ENCODE data around the gene CRTAC1. TPM values are rescaled to one million over a fixed set of nuclear protein-coding genes. Genes with fewer than 3 reads are reported as not detected.

Gene CRTAC1
- total RNA-seq, 1 experiment from 2014 or later = 0.20 TPM

GRCh38 chr10:97869091-97870042, 161.1 kb downstream of the CRTAC1 start:
- ChIA-PET CTCF (interaction anchor here (0.6 to 4.4 kb wide), 12 partner anchors 8 to 401 kb away, joined by 3 to 51 read pairs (median 3); partner anchors contain the start of genes GOLGA7B and ZFYVE27), RAD21 (ENCODE audit: low non-redundant PET in 1 of 2, low total read pairs in 2 of 2, uncharacterized antibody in 2 of 2, unreplicated experiment in 2 of 2) (interaction anchor here (0.6 to 1.6 kb wide), 5 partner anchors 48 to 172 kb away, joined by 3 to 5 read pairs (median 4); no protein-coding TSS in a partner anchor), POLR2A (interaction anchor here (0.8 to 1.8 kb wide), 4 partner anchors 19 to 132 kb away, joined by 3 to 6 read pairs (median 4); partner anchors contain the start of genes GOLGA7B and ZFYVE27)
- Histone ChIP-seq H3K4me3 (replicated peaks in 1 of 2; ENCODE audit: low read depth in 1 of 2, low read length in 2 of 2) (peak overlapping the region in 1 of 2 experiments; percentile 31; a peak in 2 of 4 replicates), H2AFZ (ENCODE audit: low read depth, low read length, poor library complexity, severe bottlenecking) (peak overlapping the region; percentile 82), H3K27me3 (ENCODE audit: insufficient read depth, low read length) (no peaks in the 10 kb centered on the region; the same call in 1 of the 2 replicates), H3K9me2 (ENCODE audit: insufficient read depth) (no peaks in the 10 kb centered on the region), H3K9ac (ENCODE audit: low read length) (peak overlapping the region; percentile 42), H3K4me1 (ENCODE audit: control insufficient read depth in 1 of 2, insufficient read depth in 2 of 2, low read length in 2 of 2) (peaks cover 9 to 16% of the 10 kb centered on the region in 2 experiments; a peak in 3 of 4 replicates), H3K4me2 (ENCODE audit: low read length) (peak overlapping the region; percentile 76), H4K20me1 (ENCODE audit: insufficient read depth) (no peaks in the 10 kb centered on the region), H3K79me2 (ENCODE audit: insufficient read depth, low read length) (no peaks in the 10 kb centered on the region), H3K27ac (ENCODE audit: low read depth, low read length) (peak overlapping the region; percentile 34), H3K36me3 (ENCODE audit: control insufficient read depth in 1 of 2, insufficient read depth in 2 of 2, low read length in 2 of 2) (no peaks in the 10 kb centered on the region), H3K9me3 (ENCODE audit: control insufficient read depth in 1 of 2, insufficient read depth in 1 of 2, low read depth in 1 of 2, low read length in 2 of 2) (no peaks in the 10 kb centered on the region)
- BruUV-seq (replicated peaks) = no TSS peak
- DNase-seq (ENCODE audit: low read depth, low spot score) = peak; percentile 84
- peak; percentile 83 to 97 (median 89) for TF ChIP-seq CTCF (IDR thresholded peaks at IDR 0.05 in 2 of 3, conservative IDR thresholded peaks at IDR 0.05 in 1 of 3; ENCODE audit: borderline replicate concordance in 1 of 3, insufficient read depth in 1 of 3, low read depth in 2 of 3, low read length in 2 of 3)
- peak; percentile 61 for TF ChIP-seq POLR2AphosphoS5 (IDR thresholded peaks at IDR 0.05; ENCODE audit: low read depth, low read length)
- TF ChIP-seq CBX3 (IDR thresholded peaks at IDR 0.05; ENCODE audit: low read depth) = peak; percentile 77
- TF ChIP-seq TCF7L2 (IDR thresholded peaks at IDR 0.05; ENCODE audit: borderline replicate concordance, extremely low read depth, insufficient read depth, insufficient read length) = peak; percentile 74
- peak; percentile 100 for TF ChIP-seq RAD21 (IDR thresholded peaks at IDR 0.05; ENCODE audit: low read depth)
- TF ChIP-seq YY1 (IDR thresholded peaks at IDR 0.05; ENCODE audit: extremely low read depth, insufficient replicate concordance, low read depth, low read length) = peak; percentile 57
- TF ChIP-seq MAX (IDR thresholded peaks at IDR 0.05) = peak; percentile 94
- TF ChIP-seq FOSL1 (IDR thresholded peaks at IDR 0.05; ENCODE audit: low read depth) = no peak
- no peak for TF ChIP-seq POLR2A (IDR thresholded peaks at IDR 0.05; ENCODE audit: borderline replicate concordance, extremely low read depth, insufficient read depth, insufficient read length)
- ATAC-seq = peak; percentile 97
- intact Hi-C loops (cut with micrococcal nuclease) = loop anchor here (1.0 kb wide), 2 partner anchors 77 to 110 kb away; no protein-coding TSS in a partner anchor

Data from HCT116 (cell line).